ENCODE results near the gene ECSIT. TPM values are rescaled to one million over a fixed set of nuclear protein-coding genes. Genes with fewer than 3 reads are reported as not detected.
"Not testable (repeated sequence)": the region's sequence is repeated elsewhere in the genome, so short reads cannot be mapped to it uniquely, and the experiment has no call there.

The ECSIT gene
- total and polyA plus RNA-seq, 3 donors from 2014 or later: 28.9 to 58.7 (median 45.4) TPM

DNA sequence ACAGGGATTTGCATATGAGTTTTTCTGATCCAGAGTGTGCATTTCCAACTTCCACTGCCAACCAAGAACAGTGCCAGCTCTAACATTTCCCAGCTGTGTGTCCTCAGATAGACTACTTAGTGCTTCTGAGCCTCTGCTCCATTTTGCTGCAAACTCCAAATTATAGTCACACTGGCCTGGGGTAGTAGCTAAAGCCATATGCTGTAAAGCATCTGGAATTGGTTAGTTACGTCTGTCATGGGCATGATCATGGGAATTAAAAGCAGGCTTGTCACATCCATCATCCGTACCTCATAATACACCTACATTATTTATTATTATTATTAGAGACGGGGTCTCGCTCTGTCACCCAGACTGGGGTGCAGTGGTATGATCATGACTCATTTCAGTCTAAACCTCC, 55.2 kb downstream of the ECSIT start:
- 86 to 89% methylated on average over 4 of the region's 4 CpGs for WGBS, 2 donors
- TF ChIP-seq POLR2A (IDR thresholded peaks at IDR 0.05) (no peak), CTCF (IDR thresholded peaks at IDR 0.05) (no peak)
- H3K36me3 ChIP-seq (ENCODE audit: low read depth, missing control alignments): no peaks in the 10 kb centered on the region
- no peaks in the 10 kb centered on the region for H3K4me1 ChIP-seq
- no peak for DNase-seq
- no peaks in the 10 kb centered on the region for H3K27me3 ChIP-seq
- intact Hi-C loops (cut with DNase I; ENCODE audit: low total_unique reads): no loop called here
- no peaks in the 10 kb centered on the region for H3K9me3 ChIP-seq
- H3K4me3 ChIP-seq: no peak overlapping the region
- no peak overlapping the region for H3K27ac ChIP-seq

GRCh38 chr19:11468266-11468845, 60.6 kb downstream of the ECSIT start:
- DNase-seq; H3K4me3 ChIP-seq; H3K27me3 ChIP-seq; H3K9me3 ChIP-seq; intact Hi-C loops (cut with DNase I; ENCODE audit: low total_unique reads); H3K4me1 ChIP-seq; H3K36me3 ChIP-seq (ENCODE audit: low read depth, missing control alignments); H3K27ac ChIP-seq: not testable (repeated sequence)
- WGBS, 2 donors: 71 to 76% methylated on average over 8 of the region's 8 CpGs

DNA sequence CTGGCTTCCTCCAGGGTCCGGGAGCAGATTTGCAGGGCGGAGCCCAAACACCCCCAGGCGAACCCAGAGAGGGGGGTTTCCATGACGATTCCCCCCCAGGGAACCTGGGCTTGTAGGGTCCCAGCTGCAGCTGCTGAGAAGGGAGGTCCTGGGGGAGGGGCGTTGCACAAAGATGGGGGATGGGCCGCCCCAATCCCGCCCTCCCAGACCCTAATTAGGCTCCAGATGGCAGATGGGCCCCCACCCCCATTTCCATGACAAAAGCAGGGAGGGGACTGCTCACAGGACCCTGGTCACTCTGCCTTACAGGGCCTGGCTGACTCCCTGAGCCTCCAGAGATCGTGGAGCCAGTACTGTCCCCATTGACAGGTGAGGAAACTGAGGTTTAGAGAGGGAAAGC, 63.3 kb downstream of the ECSIT start:
- TF ChIP-seq CTCF (IDR thresholded peaks at IDR 0.05): no peak
- TF ChIP-seq POLR2A (IDR thresholded peaks at IDR 0.05): no peak
- no peaks in the 10 kb centered on the region for H3K9me3 ChIP-seq
- no peaks in the 10 kb centered on the region for H3K4me1 ChIP-seq
- H3K27ac ChIP-seq: no peak overlapping the region
- 48 to 88% methylated on average over 1 to 6 of the region's 8 CpGs for WGBS, 2 donors
- DNase-seq: no peak
- no peaks in the 10 kb centered on the region for H3K36me3 ChIP-seq (ENCODE audit: low read depth, missing control alignments)
- no peak overlapping the region for H3K4me3 ChIP-seq
- intact Hi-C loops (cut with DNase I; ENCODE audit: low total_unique reads): no loop called here
- no peaks in the 10 kb centered on the region for H3K27me3 ChIP-seq

- Histone ChIP-seq H3K36me3 (ENCODE audit: low read depth, missing control alignments) (no peaks in the 10 kb centered on the region), H3K4me3 (no peak overlapping the region), H3K4me1 (no peaks in the 10 kb centered on the region), H3K27ac (no peak overlapping the region), H3K9me3 (no peaks in the 10 kb centered on the region), H3K27me3 (no peaks in the 10 kb centered on the region)
- 67 to 79% methylated on average over 11 of the region's 11 CpGs for WGBS, 2 donors
- intact Hi-C loops (cut with DNase I; ENCODE audit: low total_unique reads): no loop called here
- DNase-seq: no peak
- no peak for TF ChIP-seq CTCF (IDR thresholded peaks at IDR 0.05)
- TF ChIP-seq POLR2A (IDR thresholded peaks at IDR 0.05): no peak
These were observed 64.3 kb downstream of the ECSIT start for GRCh38 chr19:11464333-11465265.

DNA sequence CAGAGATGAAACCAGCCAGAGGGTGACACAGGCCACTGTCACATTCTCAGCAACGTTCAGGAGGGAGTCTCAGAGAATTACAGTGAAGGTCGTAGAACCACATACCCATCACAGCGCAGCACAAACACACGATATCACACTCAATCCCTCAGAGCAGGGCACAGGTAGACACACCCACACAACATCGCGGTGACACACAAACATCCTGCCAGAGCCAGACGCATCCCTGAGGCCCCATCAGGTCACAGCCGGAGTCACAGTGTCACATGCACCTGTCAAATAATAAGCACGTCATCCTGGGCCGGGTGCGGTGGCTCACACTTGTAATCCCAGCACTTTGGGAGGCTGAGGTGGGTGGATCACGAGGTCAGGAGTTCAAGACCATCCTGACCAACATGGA, 65.5 kb downstream of the ECSIT start:
- Histone ChIP-seq H3K4me1 (no peaks in the 10 kb centered on the region), H3K36me3 (ENCODE audit: low read depth, missing control alignments) (no peaks in the 10 kb centered on the region), H3K27me3 (no peaks in the 10 kb centered on the region), H3K4me3 (no peak overlapping the region), H3K9me3 (no peaks in the 10 kb centered on the region), H3K27ac (no peak overlapping the region)
- intact Hi-C loops (cut with DNase I; ENCODE audit: low total_unique reads): no loop called here
- no peak for DNase-seq
- TF ChIP-seq POLR2A (IDR thresholded peaks at IDR 0.05) (no peak), CTCF (IDR thresholded peaks at IDR 0.05) (no peak)
- 76 to 81% methylated on average over 9 to 12 of the region's 12 CpGs for WGBS, 2 donors
